Left lung (tissue), 10 donors: ENCODE data around the gene ARHGAP8. TPM values are rescaled to one million over a fixed set of nuclear protein-coding genes. Genes with fewer than 3 reads are reported as not detected.

Source experiments
- ATAC-seq: fragments of 200-7000 bp; cut with Tn5 transposase; one replicate; pipeline ENCODE4 v1.9.1; 2020; ENCODE audit warnings: moderate library complexity
- DNase-seq, 4 donors: peaks; one replicate each; pipeline ENCODE4 v3.0.0-alpha.2; 2013 to 2020
- H3K27ac ChIP-seq, 2 donors: fragments of 200-600 bp; sonication (generic) in 1 of 2; one replicate each; pipeline versions ENCODE4 v1.5.0 to v1.8.0; 2020 to 2021
- H3K27me3 ChIP-seq, 2 donors: fragments of 200-600 bp; sonication (generic) in 1 of 2; one replicate each; pipeline versions ENCODE4 v1.5.0 to v1.8.0; 2020 to 2021
- H3K36me3 ChIP-seq, 2 donors: fragments of 200-600 bp; sonication (generic) in 1 of 2; one replicate each; pipeline versions ENCODE4 v1.5.0 to v1.8.0; 2020 to 2021
- H3K4me1 ChIP-seq, 2 donors: fragments of 200-600 bp; one replicate each; pipeline ENCODE4 v1.8.0; 2021
- H3K4me3 ChIP-seq, 2 donors: fragments of 200-600 bp; sonication (generic) in 1 of 2; one replicate each; pipeline versions ENCODE4 v1.5.0 to v1.8.0; 2020 to 2021; ENCODE audit warnings: mild to moderate bottlenecking in 1 of 2
- H3K9me3 ChIP-seq, 2 donors: fragments of 200-600 bp; sonication (generic) in 1 of 2; one replicate each; pipeline versions ENCODE4 v1.5.0 to v1.8.0; 2020 to 2021
- intact Hi-C, 2 donors: fragments of 100-400 bp; cut with DNase I; formaldehyde crosslinking; loops; one replicate each; pipeline versions ENCODE4 v1.11.2 to v1.14.2; 2022
- polyA plus RNA-seq, 6 donors: library from polyadenylated mRNA; unstranded; fragments of 120-200 nt; gene quantifications; one replicate each; pipeline ENCODE4 v1.2.1, GENCODE V29; 2013; ENCODE audit not compliant: insufficient read length in 6 of 6
- total RNA-seq, 2 donors: library from RNA; stranded (reverse); fragmentation: NEBNext Ultra II Directional; extraction: Animal tissue kit (Norgen Biotek cat#: 25700); gene quantifications; one replicate each; pipeline ENCODE4 v1.2.1, GENCODE V29; 2021
- TF ChIP-seq, protein P1 (sequence below), 2 donors: fragments of 200-600 bp; sonication (generic) in 1 of 2; IDR thresholded peaks; one replicate each; pipeline versions ENCODE4 v1.5.0 to v1.8.0; 2021; ENCODE audit warnings: antibody characterized with exemption in 2 of 2
- donor health status: DM: no; HTN: yes; CAD: no.
- donor health status: DM: no; HTN: no; CAD: no.

The ARHGAP8 gene
- total and polyA plus RNA-seq, 8 donors = 18.3 to 47.0 (median 35.0) TPM

- TF ChIP-seq, protein P1, sequence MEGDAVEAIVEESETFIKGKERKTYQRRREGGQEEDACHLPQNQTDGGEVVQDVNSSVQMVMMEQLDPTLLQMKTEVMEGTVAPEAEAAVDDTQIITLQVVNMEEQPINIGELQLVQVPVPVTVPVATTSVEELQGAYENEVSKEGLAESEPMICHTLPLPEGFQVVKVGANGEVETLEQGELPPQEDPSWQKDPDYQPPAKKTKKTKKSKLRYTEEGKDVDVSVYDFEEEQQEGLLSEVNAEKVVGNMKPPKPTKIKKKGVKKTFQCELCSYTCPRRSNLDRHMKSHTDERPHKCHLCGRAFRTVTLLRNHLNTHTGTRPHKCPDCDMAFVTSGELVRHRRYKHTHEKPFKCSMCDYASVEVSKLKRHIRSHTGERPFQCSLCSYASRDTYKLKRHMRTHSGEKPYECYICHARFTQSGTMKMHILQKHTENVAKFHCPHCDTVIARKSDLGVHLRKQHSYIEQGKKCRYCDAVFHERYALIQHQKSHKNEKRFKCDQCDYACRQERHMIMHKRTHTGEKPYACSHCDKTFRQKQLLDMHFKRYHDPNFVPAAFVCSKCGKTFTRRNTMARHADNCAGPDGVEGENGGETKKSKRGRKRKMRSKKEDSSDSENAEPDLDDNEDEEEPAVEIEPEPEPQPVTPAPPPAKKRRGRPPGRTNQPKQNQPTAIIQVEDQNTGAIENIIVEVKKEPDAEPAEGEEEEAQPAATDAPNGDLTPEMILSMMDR (IDR thresholded peaks at IDR 0.05) = no peak
- H3K27me3 ChIP-seq = no peaks in the 10 kb centered on the region
- H3K4me3 ChIP-seq = no peak overlapping the region
- H3K36me3 ChIP-seq = no peaks in the 10 kb centered on the region
- H3K27ac ChIP-seq = no peak overlapping the region
- H3K9me3 ChIP-seq = no peaks in the 10 kb centered on the region
- H3K4me1 ChIP-seq = no peaks in the 10 kb centered on the region
- intact Hi-C loops = no loop called here
- no peak for ATAC-seq
- peak in 1 of 4 donors; percentile 48 for DNase-seq
These were observed 107.3 kb downstream of the ARHGAP8 start for GRCh38 chr22:44859641-44860040.

GRCh38 chr22:44860311-44860710, 107.9 kb downstream of the ARHGAP8 start:
- no peak for ATAC-seq
- H3K27me3 ChIP-seq = no peaks in the 10 kb centered on the region
- no peak for DNase-seq
- TF ChIP-seq, protein P1 (IDR thresholded peaks at IDR 0.05) = no peak
- H3K4me3 ChIP-seq = no peak overlapping the region
- H3K36me3 ChIP-seq = no peaks in the 10 kb centered on the region
- intact Hi-C loops = no loop called here
- no peak overlapping the region for H3K27ac ChIP-seq
- no peaks in the 10 kb centered on the region for H3K9me3 ChIP-seq
- H3K4me1 ChIP-seq = no peaks in the 10 kb centered on the region

DNA sequence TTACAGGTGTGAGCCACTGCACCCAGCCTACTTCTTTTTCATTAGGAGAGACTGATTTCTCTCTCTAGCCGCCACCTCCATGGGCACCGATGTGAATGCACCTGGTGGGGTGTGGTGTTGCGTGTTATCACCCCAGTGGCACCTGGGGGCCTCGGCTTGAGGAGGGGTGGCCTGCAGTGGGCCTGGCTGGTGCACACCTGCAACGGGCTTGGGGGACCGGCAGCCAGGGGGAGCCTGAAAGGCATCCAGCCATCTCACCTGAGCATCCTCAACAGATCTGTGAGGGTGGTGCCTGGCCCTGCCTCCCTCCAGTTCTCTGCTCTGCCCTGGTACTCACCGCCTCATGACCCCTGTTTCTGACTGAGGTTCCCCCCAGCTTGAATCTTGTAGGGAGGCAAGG, 108.9 kb downstream of the ARHGAP8 start:
- no peaks in the 10 kb centered on the region for H3K4me1 ChIP-seq
- H3K4me3 ChIP-seq = no peak overlapping the region
- intact Hi-C loops = no loop called here
- no peaks in the 10 kb centered on the region for H3K27me3 ChIP-seq
- H3K27ac ChIP-seq = no peak overlapping the region
- ATAC-seq = no peak
- TF ChIP-seq, protein P1 (IDR thresholded peaks at IDR 0.05) = no peak
- no peaks in the 10 kb centered on the region for H3K9me3 ChIP-seq
- H3K36me3 ChIP-seq = no peaks in the 10 kb centered on the region
- peak in 1 of 4 donors; percentile 47 for DNase-seq

- intact Hi-C loops = no loop called here
- no peaks in the 10 kb centered on the region for H3K9me3 ChIP-seq
- no peak overlapping the region for H3K27ac ChIP-seq
- no peak overlapping the region for H3K4me3 ChIP-seq
- peak in 1 of 4 donors; percentile 68 for DNase-seq
- no peaks in the 10 kb centered on the region for H3K36me3 ChIP-seq
- no peaks in the 10 kb centered on the region for H3K4me1 ChIP-seq
- no peak for ATAC-seq
- TF ChIP-seq, protein P1 (IDR thresholded peaks at IDR 0.05) = no peak
- H3K27me3 ChIP-seq = peaks cover 0 to 3% of the 10 kb centered on the region in 2 donors
These were observed 109.9 kb downstream of the ARHGAP8 start for GRCh38 chr22:44862281-44862680.

DNA sequence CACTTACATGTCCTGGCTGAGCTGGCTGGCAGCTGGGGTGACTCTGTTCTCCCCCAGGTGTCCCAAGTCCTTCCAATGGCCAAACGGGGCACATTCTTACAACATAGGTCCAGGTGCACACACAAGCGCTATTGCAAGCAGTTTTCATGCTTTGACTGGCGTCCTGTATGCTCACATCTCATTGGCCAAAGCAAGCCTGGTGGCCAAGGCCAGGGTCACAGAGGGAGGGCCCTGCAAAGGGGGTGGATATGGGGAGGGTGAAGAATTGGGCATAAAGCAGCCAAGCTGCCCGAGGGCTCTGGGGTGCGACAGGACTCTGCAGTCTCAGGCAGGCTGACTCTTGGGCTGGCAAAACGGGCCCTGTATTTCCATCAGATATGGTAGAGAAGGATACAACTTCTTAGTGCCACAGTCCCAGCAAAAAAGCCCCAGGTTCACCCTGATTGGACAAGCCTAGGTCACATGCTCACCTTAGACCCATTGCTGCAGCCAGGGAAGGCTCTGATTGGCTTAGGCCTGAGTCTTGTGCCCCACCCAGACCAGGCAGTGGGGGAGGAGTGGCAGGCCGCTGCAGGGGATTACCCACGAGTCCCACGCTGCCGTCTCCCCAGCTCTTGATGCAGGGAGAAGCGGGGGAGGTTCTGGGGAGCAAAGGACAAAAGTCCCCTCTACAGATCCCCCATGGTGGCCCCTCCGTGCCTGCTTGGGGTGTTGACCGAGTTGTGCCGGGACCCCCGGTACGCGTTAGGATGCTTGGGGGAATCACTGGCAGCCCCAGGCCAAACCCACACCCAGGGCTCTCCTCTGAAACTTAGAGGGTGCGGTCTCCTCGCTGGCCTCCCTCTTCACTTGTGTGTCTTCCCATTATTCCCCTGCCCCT, 110.8 kb downstream of the ARHGAP8 start:
- TF ChIP-seq, protein P1 (IDR thresholded peaks at IDR 0.05) = no peak
- Histone ChIP-seq H3K4me3 (no peak overlapping the region), H3K4me1 (no peaks in the 10 kb centered on the region), H3K27me3 (peaks cover 0 to 10% of the 10 kb centered on the region in 2 donors), H3K9me3 (no peaks in the 10 kb centered on the region), H3K36me3 (no peaks in the 10 kb centered on the region), H3K27ac (no peak overlapping the region)
- no peak for ATAC-seq
- peak in 1 of 4 donors; percentile 50 for DNase-seq
- intact Hi-C loops = no loop called here
